Neural cell (in vitro differentiated cells): ENCODE results near the gene FBN1. TPM values are rescaled to one million over a fixed set of nuclear protein-coding genes. Genes with fewer than 3 reads are reported as not detected.

Experiments
- H2AFZ ChIP-seq: fragments of 200-600, 300-800 bp; sonication (generic), shearing (Covaris generic); 2 replicates; pipeline ENCODE4 v1.6.0; 2014; ENCODE audit warnings: low read depth, mild to moderate bottlenecking, antibody characterized with exemption, low read length, moderate library complexity
- H3F3A ChIP-seq: fragments of 200-600 bp; shearing (Covaris generic); 2 replicates; pipeline ENCODE4 v1.6.1; 2016; ENCODE audit warnings: mild to moderate bottlenecking, moderate library complexity, mixed read lengths, antibody characterized with exemption, low read length; ENCODE audit not compliant: insufficient read depth, poor library complexity, severe bottlenecking
- H3K27ac ChIP-seq: fragments of 200-600, 300-800 bp; sonication (generic), shearing (Covaris generic); 2 replicates; pipeline ENCODE4 v1.5.1; 2014; ENCODE audit warnings: mild to moderate bottlenecking, low read length, moderate library complexity
- H3K27me3 ChIP-seq: fragments of 300-800, 200-600 bp; sonication (generic), shearing (Covaris generic); 2 replicates; pipeline ENCODE4 v1.6.0; 2014; ENCODE audit warnings: mild to moderate bottlenecking, low read depth, low read length, moderate library complexity; ENCODE audit not compliant: insufficient read depth
- H3K36me3 ChIP-seq: fragments of 300-800, 200-600 bp; sonication (generic), shearing (Covaris generic); 2 replicates; pipeline ENCODE4 v1.5.1; 2014; ENCODE audit warnings: mild to moderate bottlenecking, antibody characterized with exemption, low read length, moderate library complexity; ENCODE audit not compliant: insufficient read depth
- H3K4me2 ChIP-seq: fragments of 300-800, 200-600 bp; sonication (generic), shearing (Covaris generic); 2 replicates; pipeline ENCODE4 v1.6.0; 2014; ENCODE audit warnings: mild to moderate bottlenecking, low read length
- H3K4me3 ChIP-seq: fragments of 300-800, 200-600 bp; sonication (generic), shearing (Covaris generic); 2 replicates; pipeline ENCODE4 v1.5.1; 2014; ENCODE audit warnings: mild to moderate bottlenecking, low read length, moderate library complexity
- H3K79me2 ChIP-seq: fragments of 200-600 bp; shearing (Covaris generic); replicated peaks from 2 replicates; pipeline ENCODE4 v1.6.0; 2014; ENCODE audit warnings: mild to moderate bottlenecking, low read length, moderate library complexity; ENCODE audit not compliant: insufficient read depth
- H3K9ac ChIP-seq: fragments of 300-800, 200-600 bp; sonication (generic), shearing (Covaris generic); 2 replicates; pipeline ENCODE4 v1.6.1; 2016; ENCODE audit warnings: mild to moderate bottlenecking, low read length, mixed read lengths
- H3K9me2 ChIP-seq: fragments of 200-600 bp; shearing (Covaris generic); 2 replicates; pipeline ENCODE4 v1.6.1; 2016; ENCODE audit warnings: mild to moderate bottlenecking, low read length, mixed read lengths; ENCODE audit not compliant: insufficient read depth
- H3K9me3 ChIP-seq: fragments of 200-600, 300-800 bp; sonication (generic), shearing (Covaris generic); 2 replicates; pipeline ENCODE4 v1.6.1; 2016; ENCODE audit warnings: mild to moderate bottlenecking, mixed run types, low read length, moderate library complexity, mixed read lengths
- H4K20me1 ChIP-seq: fragments of 200-600 bp; shearing (Covaris generic); 2 replicates; pipeline ENCODE4 v1.6.1; 2016; ENCODE audit warnings: mild to moderate bottlenecking, mixed run types; ENCODE audit not compliant: insufficient read depth
- EP300 ChIP-seq: fragments of 450-650 bp; conservative IDR thresholded peaks from 2 replicates; pipeline ENCODE4 v1.6.1; 2014; ENCODE audit warnings: antibody characterized with exemption, mild to moderate bottlenecking, moderate library complexity; ENCODE audit not compliant: poor library complexity, severe bottlenecking
- EZH2 ChIP-seq: fragments of 200-600, 300-800 bp; shearing (Covaris generic), sonication (generic); IDR thresholded peaks from 2 replicates; pipeline ENCODE4 v1.6.1; 2014; ENCODE audit warnings: antibody characterized with exemption, low read length, borderline replicate concordance, mild to moderate bottlenecking; ENCODE audit not compliant: insufficient read depth, poor library complexity, severe bottlenecking
- MXI1 ChIP-seq: fragments of 450-650 bp; conservative IDR thresholded peaks from 2 replicates; pipeline ENCODE4 v1.6.1; 2014; ENCODE audit warnings: antibody characterized with exemption, mild to moderate bottlenecking; ENCODE audit not compliant: poor library complexity, severe bottlenecking
- POLR2AphosphoS5 ChIP-seq: IDR thresholded peaks from 2 replicates; pipeline ENCODE4 v1.6.1; 2012
- RAD21 ChIP-seq: fragments of 450-650 bp; conservative IDR thresholded peaks from 2 replicates; pipeline ENCODE4 v1.6.1; 2014; ENCODE audit warnings: antibody characterized with exemption, mild to moderate bottlenecking, moderate library complexity
- SMC3 ChIP-seq: fragments of 450-650 bp; conservative IDR thresholded peaks from 2 replicates; pipeline ENCODE4 v1.6.1; 2014; ENCODE audit warnings: antibody characterized with exemption, mild to moderate bottlenecking, moderate library complexity; ENCODE audit not compliant: poor library complexity
- TAF1 ChIP-seq: IDR thresholded peaks from 2 replicates; pipeline ENCODE4 v1.6.1; 2012; ENCODE audit warnings: low read depth
- polyA plus RNA-seq: library from polyadenylated mRNA; depleted of rRNA; stranded (reverse); fragments of >200 nt; gene quantifications from 2 replicates; pipeline ENCODE4 v1.2.3, GENCODE V29; 2014
- TF ChIP-seq, protein P1 (sequence below): IDR thresholded peaks from 2 replicates; pipeline ENCODE4 v1.6.1; 2012; ENCODE audit warnings: borderline replicate concordance
- TF ChIP-seq, protein P2 (sequence below): fragments of 450-650 bp; IDR thresholded peaks from 2 replicates; pipeline ENCODE4 v1.5.1; 2014; ENCODE audit warnings: antibody characterized with exemption, mild to moderate bottlenecking, moderate library complexity; ENCODE audit not compliant: poor library complexity, severe bottlenecking

The FBN1 gene
- polyA plus RNA-seq, 1 donor from 2014 or later, result 22.0 TPM

DNA sequence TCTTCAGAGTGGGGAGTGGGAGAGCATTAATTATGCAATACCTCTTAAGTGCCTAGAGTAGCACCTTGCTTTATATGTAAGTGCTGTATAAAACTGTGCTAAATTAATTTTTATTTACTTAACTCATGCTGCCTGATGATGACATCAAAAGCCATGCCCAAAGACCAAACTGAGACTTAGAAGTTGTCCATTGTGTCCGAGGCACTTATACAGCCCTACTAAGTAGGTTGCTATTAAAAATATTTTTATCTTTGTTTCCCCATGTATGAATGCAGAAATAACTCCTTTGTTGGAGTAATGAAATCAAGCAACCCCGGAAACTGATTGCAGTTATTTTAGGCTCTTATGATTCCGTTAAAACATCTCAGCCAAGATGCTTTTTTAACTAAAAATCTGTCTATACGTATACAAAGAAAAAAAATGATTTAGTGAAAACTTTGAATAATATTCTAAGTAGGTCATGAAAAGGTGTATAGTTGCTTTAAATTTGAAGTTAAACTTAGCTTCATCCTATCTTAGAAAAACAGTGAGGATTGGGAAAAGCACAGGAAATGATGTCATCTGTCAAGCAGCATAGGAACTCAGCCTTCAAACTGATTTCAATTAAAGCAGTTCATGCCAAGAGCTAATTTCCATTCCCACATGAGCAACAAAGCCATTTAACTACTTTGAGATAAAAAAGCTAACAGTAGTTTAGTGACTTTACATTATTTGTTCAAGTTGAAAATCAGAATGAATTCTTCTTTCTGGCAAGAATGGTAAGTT is 43.0 kb downstream of the FBN1 start (continued):
- TF ChIP-seq, protein P1, sequence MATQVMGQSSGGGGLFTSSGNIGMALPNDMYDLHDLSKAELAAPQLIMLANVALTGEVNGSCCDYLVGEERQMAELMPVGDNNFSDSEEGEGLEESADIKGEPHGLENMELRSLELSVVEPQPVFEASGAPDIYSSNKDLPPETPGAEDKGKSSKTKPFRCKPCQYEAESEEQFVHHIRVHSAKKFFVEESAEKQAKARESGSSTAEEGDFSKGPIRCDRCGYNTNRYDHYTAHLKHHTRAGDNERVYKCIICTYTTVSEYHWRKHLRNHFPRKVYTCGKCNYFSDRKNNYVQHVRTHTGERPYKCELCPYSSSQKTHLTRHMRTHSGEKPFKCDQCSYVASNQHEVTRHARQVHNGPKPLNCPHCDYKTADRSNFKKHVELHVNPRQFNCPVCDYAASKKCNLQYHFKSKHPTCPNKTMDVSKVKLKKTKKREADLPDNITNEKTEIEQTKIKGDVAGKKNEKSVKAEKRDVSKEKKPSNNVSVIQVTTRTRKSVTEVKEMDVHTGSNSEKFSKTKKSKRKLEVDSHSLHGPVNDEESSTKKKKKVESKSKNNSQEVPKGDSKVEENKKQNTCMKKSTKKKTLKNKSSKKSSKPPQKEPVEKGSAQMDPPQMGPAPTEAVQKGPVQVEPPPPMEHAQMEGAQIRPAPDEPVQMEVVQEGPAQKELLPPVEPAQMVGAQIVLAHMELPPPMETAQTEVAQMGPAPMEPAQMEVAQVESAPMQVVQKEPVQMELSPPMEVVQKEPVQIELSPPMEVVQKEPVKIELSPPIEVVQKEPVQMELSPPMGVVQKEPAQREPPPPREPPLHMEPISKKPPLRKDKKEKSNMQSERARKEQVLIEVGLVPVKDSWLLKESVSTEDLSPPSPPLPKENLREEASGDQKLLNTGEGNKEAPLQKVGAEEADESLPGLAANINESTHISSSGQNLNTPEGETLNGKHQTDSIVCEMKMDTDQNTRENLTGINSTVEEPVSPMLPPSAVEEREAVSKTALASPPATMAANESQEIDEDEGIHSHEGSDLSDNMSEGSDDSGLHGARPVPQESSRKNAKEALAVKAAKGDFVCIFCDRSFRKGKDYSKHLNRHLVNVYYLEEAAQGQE, result no peak
- TF ChIP-seq TAF1, result no peak

DNA sequence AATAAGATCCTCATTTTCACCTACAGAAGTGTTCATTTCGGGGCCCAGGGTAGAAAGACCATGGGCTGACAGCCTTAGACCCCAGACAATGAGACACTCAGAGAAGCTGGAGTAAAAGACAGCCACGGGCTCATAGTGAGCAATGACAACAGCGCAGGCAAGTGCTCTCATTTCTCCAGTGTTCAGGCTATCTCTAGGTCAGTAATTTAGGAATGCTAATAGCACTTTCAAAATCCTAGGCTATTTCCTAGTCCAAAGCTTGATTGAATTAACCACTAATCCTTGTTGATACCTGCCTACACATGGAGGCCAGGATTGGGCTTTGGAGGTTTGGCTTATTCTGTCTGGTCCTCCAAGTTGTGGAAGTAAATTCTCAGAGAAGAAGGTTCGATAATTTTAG is 44.4 kb downstream of the FBN1 start:
- H3F3A ChIP-seq, result no peaks in the 10 kb centered on the region
- TF ChIP-seq, protein P1, result no peak
- TF ChIP-seq, protein P2, sequence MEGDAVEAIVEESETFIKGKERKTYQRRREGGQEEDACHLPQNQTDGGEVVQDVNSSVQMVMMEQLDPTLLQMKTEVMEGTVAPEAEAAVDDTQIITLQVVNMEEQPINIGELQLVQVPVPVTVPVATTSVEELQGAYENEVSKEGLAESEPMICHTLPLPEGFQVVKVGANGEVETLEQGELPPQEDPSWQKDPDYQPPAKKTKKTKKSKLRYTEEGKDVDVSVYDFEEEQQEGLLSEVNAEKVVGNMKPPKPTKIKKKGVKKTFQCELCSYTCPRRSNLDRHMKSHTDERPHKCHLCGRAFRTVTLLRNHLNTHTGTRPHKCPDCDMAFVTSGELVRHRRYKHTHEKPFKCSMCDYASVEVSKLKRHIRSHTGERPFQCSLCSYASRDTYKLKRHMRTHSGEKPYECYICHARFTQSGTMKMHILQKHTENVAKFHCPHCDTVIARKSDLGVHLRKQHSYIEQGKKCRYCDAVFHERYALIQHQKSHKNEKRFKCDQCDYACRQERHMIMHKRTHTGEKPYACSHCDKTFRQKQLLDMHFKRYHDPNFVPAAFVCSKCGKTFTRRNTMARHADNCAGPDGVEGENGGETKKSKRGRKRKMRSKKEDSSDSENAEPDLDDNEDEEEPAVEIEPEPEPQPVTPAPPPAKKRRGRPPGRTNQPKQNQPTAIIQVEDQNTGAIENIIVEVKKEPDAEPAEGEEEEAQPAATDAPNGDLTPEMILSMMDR, result no peak
- TF ChIP-seq EP300 (no peak), RAD21 (no peak), TAF1 (no peak), EZH2 (no peak), SMC3 (no peak), POLR2AphosphoS5 (no peak), MXI1 (no peak)
- H3K36me3 ChIP-seq, result no peaks in the 10 kb centered on the region
- no peak overlapping the region for H3K4me2 ChIP-seq
- no peak overlapping the region for H3K4me3 ChIP-seq
- no peaks in the 10 kb centered on the region for H3K27me3 ChIP-seq
- H3K79me2 ChIP-seq, result no peaks in the 10 kb centered on the region
- no peak overlapping the region for H2AFZ ChIP-seq
- no peak overlapping the region for H3K27ac ChIP-seq
- no peak overlapping the region for H3K9ac ChIP-seq
- no peaks in the 10 kb centered on the region for H3K9me3 ChIP-seq
- H4K20me1 ChIP-seq, result no peaks in the 10 kb centered on the region
- H3K9me2 ChIP-seq, result no peaks in the 10 kb centered on the region
